Measurements from ENCODE around the gene CPS1. TPM values are rescaled to one million over a fixed set of nuclear protein-coding genes. Genes with fewer than 3 reads are reported as not detected.

CPS1 gene
- total and polyA plus RNA-seq, 2 of the 4 experiments (the other 2 are of a cell fraction), result 5.4 to 20.1 TPM

DNA sequence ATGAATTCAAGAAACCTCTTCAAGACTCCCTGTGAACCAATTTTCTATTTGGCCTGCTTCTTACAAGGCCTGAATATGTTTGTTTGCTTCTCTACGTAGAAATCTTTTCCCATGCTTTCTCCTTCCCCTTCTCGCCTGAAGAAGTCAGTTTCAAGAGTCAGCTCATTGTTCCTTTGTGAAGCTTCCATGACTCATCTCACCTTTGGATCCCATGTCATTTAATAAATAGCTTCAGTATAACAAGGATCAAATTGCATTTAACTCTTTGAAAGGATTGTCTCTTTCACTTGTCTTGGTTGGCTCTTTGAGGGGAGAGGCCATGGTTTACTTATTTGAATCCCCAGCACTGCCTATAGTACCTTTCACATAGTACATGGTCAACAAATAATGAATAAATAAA is 28.4 kb downstream of the CPS1 start:
- Histone ChIP-seq H4K20me1 (ENCODE audit: insufficient read depth, low read length) (no peaks in the 10 kb centered on the region), H3K14ac (replicated peaks; ENCODE audit: low read depth, low read length) (no peak overlapping the region), H3K18ac (ENCODE audit: low read depth, low read length) (no peak overlapping the region), H4K5ac (ENCODE audit: low read depth, low read length) (no peak overlapping the region), H2BK15ac (ENCODE audit: low read depth, low read length) (no peak overlapping the region), H3K36me3 (ENCODE audit: control insufficient read depth, insufficient read depth, low read length) (no peaks in the 10 kb centered on the region), H3K27ac (ENCODE audit: insufficient read depth, low read length) (no peak overlapping the region), H2AFZ (replicated peaks; ENCODE audit: low read length, poor library complexity) (no peak overlapping the region), H4K91ac (ENCODE audit: insufficient read depth, low read depth, low read length) (no peak overlapping the region), H2AK9ac (replicated peaks; ENCODE audit: low read depth, low read length, poor library complexity) (no peak overlapping the region), H3K9me3 (ENCODE audit: control insufficient read depth, insufficient read depth, low read length) (no peaks in the 10 kb centered on the region), H3K56ac (ENCODE audit: extremely low read depth, insufficient read depth, low read length) (no peak overlapping the region), H3K4me1 (ENCODE audit: control insufficient read depth, insufficient read depth, low read length) (no peaks in the 10 kb centered on the region), H2BK5ac (ENCODE audit: low read depth, low read length, poor library complexity, severe bottlenecking) (no peak overlapping the region), H3K9ac (ENCODE audit: low read depth, low read length) (no peak overlapping the region), H3K4me3 (ENCODE audit: insufficient read depth, low read depth, low read length) (no peak overlapping the region), H3K4me2 (ENCODE audit: low read depth, low read length) (no peak overlapping the region), H3K4ac (ENCODE audit: low read depth, low read length) (no peak overlapping the region), H4K8ac (ENCODE audit: low read depth in 2 of 2, low read length in 2 of 2) (no peak overlapping the region), H2BK120ac (ENCODE audit: low read depth, low read length) (no peak overlapping the region), H2BK20ac (ENCODE audit: low read depth, low read length) (no peak overlapping the region), H3K79me1 (ENCODE audit: low read depth in 1 of 2, low read length in 2 of 2) (no peaks in the 10 kb centered on the region), H3K27me3 (ENCODE audit: control insufficient read depth, insufficient read depth, low read length) (no peaks in the 10 kb centered on the region), H3K23ac (ENCODE audit: low read depth, low read length) (no peak overlapping the region), H3K9me1 (ENCODE audit: insufficient read depth, low read length) (no peaks in the 10 kb centered on the region), H2AK5ac (ENCODE audit: low read depth, low read length) (no peak overlapping the region)
- TF ChIP-seq ELK1 (IDR thresholded peaks at IDR 0.05; ENCODE audit: borderline replicate concordance, low read depth, low read length), result no peak
- ChIA-PET CTCF (no interaction called here), POLR2A (ENCODE audit: unreplicated experiment) (no interaction called here)
- in situ Hi-C loops (cut with MboI; ENCODE audit: low sequenced_read_pairs), result no loop called here
- dilution Hi-C loops (cut with HindIII; ENCODE audit: low sequenced_read_pairs, unreplicated experiment), result no loop called here
- intact Hi-C loops (cut with micrococcal nuclease), result no loop called here
- ATAC-seq (ENCODE audit: low read depth) (no peak), DNase-seq (peak; percentile 38)
- no TSS peak for BruUV-seq (replicated peaks)
- WGBS, 2 experiments (ENCODE audit: extremely low coverage in 2 of 2, insufficient read length in 1 of 2), result no CpG with 5 or more reads among the region's 2 CpGs

Measured in IMR-90 (cell line).